HUES6 (cell line): ENCODE measurements around the gene PIANP.
A peak's percentile ranks its signal among the peaks of the same experiment; 100 is the strongest.
"Not testable (repeated sequence)": the region's sequence is repeated elsewhere in the genome, so short reads cannot be mapped to it uniquely, and the experiment has no call there.

ENCODE experiments used
- H3K27ac ChIP-seq: 2 replicates; pipeline ENCODE4 v1.7.0; 2013; ENCODE audit warnings: low read depth, mild to moderate bottlenecking, low read length, inconsistent platforms
- H3K27me3 ChIP-seq: 2 replicates; pipeline ENCODE4 v1.6.1; 2013; ENCODE audit warnings: low read length; ENCODE audit not compliant: control insufficient read depth, insufficient read depth
- H3K36me3 ChIP-seq: 2 replicates; pipeline ENCODE4 v1.6.1; 2013; ENCODE audit warnings: low read length; ENCODE audit not compliant: control insufficient read depth, insufficient read depth
- H3K4me1 ChIP-seq: 2 replicates; pipeline ENCODE4 v1.6.1; 2013; ENCODE audit warnings: low read length; ENCODE audit not compliant: control insufficient read depth, insufficient read depth
- H3K4me3 ChIP-seq: 2 replicates; pipeline ENCODE4 v1.5.1; 2013; ENCODE audit warnings: low read depth, low read length
- H3K9ac ChIP-seq: one replicate; pipeline ENCODE4 v1.6.1; 2013; ENCODE audit warnings: mild to moderate bottlenecking, low read length
- H3K9me3 ChIP-seq: 2 replicates; pipeline ENCODE4 v1.6.1; 2013; ENCODE audit warnings: low read depth, low read length; ENCODE audit not compliant: control insufficient read depth, insufficient read depth

The PIANP gene

GRCh38 chr12:6730169-6730568, 29.6 kb upstream of the PIANP start:
- Histone ChIP-seq H3K4me1 (no peaks in the 10 kb centered on the region), H3K9me3 (no peaks in the 10 kb centered on the region), H3K4me3 (no peak overlapping the region), H3K9ac (no peak overlapping the region), H3K36me3 (peaks cover 53% of the 10 kb centered on the region), H3K27ac (no peak overlapping the region), H3K27me3 (no peaks in the 10 kb centered on the region)

- Histone ChIP-seq H3K4me3 (no peak overlapping the region), H3K27ac (no peak overlapping the region), H3K9ac (no peak overlapping the region), H3K4me1 (peaks cover 7% of the 10 kb centered on the region; the same call in 1 of the 2 replicates), H3K9me3 (no peaks in the 10 kb centered on the region), H3K27me3 (no peaks in the 10 kb centered on the region), H3K36me3 (peaks cover 50% of the 10 kb centered on the region)
These were observed 28.6 kb upstream of the PIANP start for GRCh38 chr12:6729186-6729585.

DNA sequence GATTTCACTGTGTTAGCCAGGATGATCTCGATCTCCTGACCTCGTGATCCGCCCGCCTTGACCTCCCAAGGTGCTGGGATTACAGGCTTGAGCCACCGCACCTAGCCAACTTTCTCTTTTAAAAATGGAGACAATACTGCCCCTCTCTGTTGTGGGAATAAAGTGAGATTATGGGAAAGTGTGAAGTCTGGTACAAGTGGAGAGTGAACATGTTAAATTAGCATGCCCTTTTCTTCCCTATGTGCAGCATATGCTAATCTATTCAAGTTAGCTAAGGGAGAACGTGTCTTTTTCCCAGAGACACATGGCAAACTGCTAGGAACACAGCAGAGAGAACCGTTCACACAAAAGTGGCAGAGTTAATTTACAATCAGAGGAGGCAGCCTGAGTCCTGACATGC, 24.7 kb upstream of the PIANP start:
- Histone ChIP-seq H3K36me3 (peaks cover 35% of the 10 kb centered on the region), H3K27ac (no peak overlapping the region), H3K4me3 (no peak overlapping the region), H3K9ac (no peak overlapping the region), H3K9me3 (no peaks in the 10 kb centered on the region), H3K4me1 (peaks cover 7% of the 10 kb centered on the region; the same call in 1 of the 2 replicates), H3K27me3 (no peaks in the 10 kb centered on the region)

DNA sequence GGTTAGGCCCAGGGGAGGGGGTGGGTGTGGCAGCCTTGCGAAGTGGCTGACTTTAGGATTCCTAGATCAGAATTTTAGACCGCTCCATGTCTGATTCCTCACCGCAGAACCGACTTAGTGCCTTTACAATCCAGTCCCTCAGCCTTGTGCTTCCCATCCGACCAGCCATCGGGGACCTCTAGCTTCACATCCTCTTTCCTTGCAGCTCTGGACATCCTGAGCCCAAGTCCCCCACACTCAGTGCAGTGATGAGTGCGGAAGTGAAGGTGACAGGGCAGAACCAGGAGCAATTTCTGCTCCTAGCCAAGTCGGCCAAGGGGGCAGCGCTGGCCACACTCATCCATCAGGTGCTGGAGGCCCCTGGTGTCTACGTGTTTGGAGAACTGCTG, 23.8 kb upstream of the PIANP start:
- Histone ChIP-seq H3K4me1 (peaks cover 7% of the 10 kb centered on the region; the same call in 1 of the 2 replicates), H3K27ac (peak overlapping the region; percentile 67; the same call in 1 of the 2 replicates), H3K36me3 (peaks cover 25% of the 10 kb centered on the region), H3K9me3 (no peaks in the 10 kb centered on the region), H3K27me3 (no peaks in the 10 kb centered on the region), H3K4me3 (peak overlapping the region; percentile 85), H3K9ac (peak overlapping the region; percentile 77)

DNA sequence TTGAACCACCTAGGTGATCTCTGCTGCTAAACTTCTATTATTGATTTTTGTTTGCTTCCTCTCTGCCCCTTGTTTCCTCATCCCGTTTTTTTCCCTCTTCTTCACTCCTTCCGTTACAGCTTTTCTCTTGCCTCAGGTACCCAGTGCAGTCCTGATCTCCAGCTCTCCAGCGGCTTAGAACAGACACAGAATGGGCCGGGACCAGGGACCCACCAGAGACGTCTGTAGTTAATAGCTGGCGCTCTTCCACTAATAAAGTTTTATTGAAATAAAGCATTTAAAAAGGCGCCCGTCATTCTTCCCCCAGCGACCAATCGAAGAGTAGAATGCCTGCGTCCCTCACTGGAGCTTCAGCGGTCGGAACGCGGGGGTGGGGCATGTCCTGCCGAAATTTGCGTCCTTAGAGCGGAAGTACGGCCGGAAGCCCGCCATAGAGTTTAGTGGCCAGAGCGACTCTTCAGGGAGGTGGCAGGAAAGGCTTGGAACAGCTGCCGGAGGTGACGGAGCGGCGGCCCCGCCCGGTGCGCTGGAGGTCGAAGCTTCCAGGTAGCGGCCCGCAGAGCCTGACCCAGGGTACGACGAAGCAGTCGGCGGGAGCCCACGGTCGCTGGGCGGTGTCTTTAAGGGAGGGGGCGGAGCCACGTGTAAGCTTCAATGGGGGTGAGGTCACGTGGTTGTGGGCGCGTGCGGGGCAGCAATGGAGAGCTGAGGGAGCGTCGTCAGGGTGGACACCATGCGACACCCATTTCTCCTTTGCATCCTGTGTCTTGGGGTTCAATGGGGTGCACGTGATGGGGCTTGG, 23.2 kb upstream of the PIANP start, which contains the start of gene COPS7A:
TSS of gene COPS7A (plus strand) at position 440 of the 802 bp plus-strand sequence. CDS start 611 bp downstream, outside the sequence.
- peak within 1 kb of the TSS; percentile 85 for H3K4me3 ChIP-seq
- peak within 1 kb of the TSS; percentile 85 for H3K9ac ChIP-seq
- no peaks in the 10 kb centered on the region for H3K27me3 ChIP-seq
- peak within 1 kb of the TSS; percentile 74; the same call in 1 of the 2 replicates for H3K27ac ChIP-seq
- peaks cover 7% of the 10 kb centered on the region; the same call in 1 of the 2 replicates for H3K4me1 ChIP-seq
- peaks cover 20% of the 10 kb centered on the region for H3K36me3 ChIP-seq
- no peaks in the 10 kb centered on the region for H3K9me3 ChIP-seq

- Histone ChIP-seq H3K27ac (no peak overlapping the region), H3K9ac (no peak overlapping the region)
These were observed 22.2 kb upstream of the PIANP start for GRCh38 chr12:6722863-6723262.

GRCh38 chr12:6716874-6717437, 16.3 kb upstream of the PIANP start:
- no peak overlapping the region for H3K9ac ChIP-seq
- no peaks in the 10 kb centered on the region for H3K4me1 ChIP-seq
- no peaks in the 10 kb centered on the region for H3K36me3 ChIP-seq
- no peaks in the 10 kb centered on the region for H3K27me3 ChIP-seq
- no peak overlapping the region for H3K27ac ChIP-seq
- H3K4me3 ChIP-seq: no peak overlapping the region
- H3K9me3 ChIP-seq: no peaks in the 10 kb centered on the region

More at GRCh38 chr12:6722863-6723262, 22.2 kb upstream of the PIANP start:
- Histone ChIP-seq H3K9me3 (no peaks in the 10 kb centered on the region), H3K4me1 (peaks cover 7% of the 10 kb centered on the region; the same call in 1 of the 2 replicates), H3K27me3 (no peaks in the 10 kb centered on the region), H3K36me3 (peaks cover 10% of the 10 kb centered on the region), H3K4me3 (peak overlapping the region; percentile 85)

DNA sequence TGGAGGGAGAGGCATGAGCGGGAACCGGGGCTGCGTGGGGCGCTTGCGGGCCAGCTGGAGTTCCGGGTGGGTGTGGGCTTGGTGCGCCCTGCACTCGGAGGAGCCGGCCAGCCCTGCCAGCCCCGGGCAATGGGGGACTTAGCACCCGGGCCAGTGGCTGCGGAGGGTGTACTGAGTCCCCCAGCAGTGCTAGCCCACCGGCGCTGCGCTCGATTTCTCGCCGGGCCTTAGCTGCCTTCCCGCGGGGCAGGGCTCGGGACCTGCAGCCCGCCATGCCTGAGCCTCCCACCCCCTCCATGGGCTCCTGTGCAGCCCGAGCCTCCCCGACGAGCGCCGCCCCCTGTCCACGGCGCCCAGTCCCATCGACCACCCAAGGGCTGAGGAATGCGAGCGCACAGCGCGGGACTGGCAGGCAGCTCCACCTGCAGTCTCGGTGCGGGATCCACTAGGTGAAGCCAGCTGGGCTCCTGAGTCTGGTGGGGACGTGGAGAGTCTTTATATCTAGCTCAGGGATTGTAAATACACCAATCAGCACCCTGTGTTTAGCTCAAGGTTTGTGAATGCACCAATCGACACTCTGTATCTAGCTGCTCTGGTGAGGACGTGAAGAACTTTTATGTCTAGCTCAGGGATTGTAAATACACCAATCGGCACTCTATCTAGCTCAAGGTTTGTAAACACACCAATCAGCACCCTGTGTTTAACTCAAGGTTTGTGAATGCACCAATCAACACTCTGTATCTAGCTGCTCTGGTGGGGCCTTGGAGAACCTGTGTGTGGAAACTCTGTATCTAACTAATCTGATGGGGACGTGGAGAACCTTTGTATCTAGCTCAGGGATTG, 15.6 kb upstream of the PIANP start:
- not testable (repeated sequence) for H3K4me1 ChIP-seq, H3K4me3 ChIP-seq, H3K36me3 ChIP-seq, H3K9me3 ChIP-seq, H3K27me3 ChIP-seq, H3K27ac ChIP-seq, H3K9ac ChIP-seq

GRCh38 chr12:6708960-6709394, 8.4 kb upstream of the PIANP start:
- Histone ChIP-seq H3K27me3 (no peaks in the 10 kb centered on the region), H3K9me3 (no peaks in the 10 kb centered on the region), H3K9ac (no peak overlapping the region), H3K36me3 (no peaks in the 10 kb centered on the region), H3K4me3 (no peak overlapping the region), H3K27ac (no peak overlapping the region), H3K4me1 (no peaks in the 10 kb centered on the region)

DNA sequence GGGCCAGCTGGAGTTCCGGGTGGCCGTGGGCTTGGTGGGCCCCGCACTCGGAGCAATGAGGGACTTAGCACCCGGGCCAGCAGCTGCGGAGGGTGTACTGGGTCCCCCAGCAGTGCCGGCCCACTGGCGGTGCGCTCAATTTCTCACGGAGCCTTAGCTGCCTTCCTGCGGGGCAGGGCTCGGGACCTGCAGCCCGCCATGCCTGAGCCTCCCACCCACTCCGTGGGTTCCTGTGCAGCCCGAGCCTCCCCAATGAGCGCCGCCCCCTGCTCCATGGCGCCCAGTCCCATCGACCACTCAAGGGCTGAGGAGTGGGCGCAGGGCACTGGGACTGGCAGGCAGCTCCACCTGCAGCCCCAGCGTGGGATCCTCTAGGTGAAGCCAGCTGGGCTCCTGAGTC, 7.7 kb upstream of the PIANP start:
- H3K27me3 ChIP-seq, H3K4me3 ChIP-seq, H3K9ac ChIP-seq, H3K27ac ChIP-seq, H3K36me3 ChIP-seq, H3K4me1 ChIP-seq, H3K9me3 ChIP-seq: not testable (repeated sequence)
